HepG2 (cell line): ENCODE data around the gene PCNX1. TPM values are rescaled to one million over a fixed set of nuclear protein-coding genes. Genes with fewer than 3 reads are reported as not detected.

Experiments used
- ATAC-seq: fragments of 200-7000 bp; cut with Tn5 transposase; 3 replicates; pipeline ENCODE4 v1.9.1; 2020; ENCODE audit warnings: mild to moderate bottlenecking, moderate library complexity
- BruUV-seq: library from RNA; stranded (reverse); fragments of 400-500 nt; replicated peaks from 2 replicates; lab custom pipeline; 2021; lab: Mats Ljungman, UMichigan
- CTCF ChIA-PET: fragments of 300-600 bp; formaldehyde crosslinking; extraction: SDS; loops from one replicate; lab custom pipeline; 2021; ENCODE audit warnings: low total read pairs, inconsistent platforms, low intra/inter-chr PET ratio; lab: Yijun Ruan, JAX
- POLR2A ChIA-PET: fragments of 350-600 bp; sonication (Branson Sonifier 250); formaldehyde crosslinking; loops from one replicate; lab custom pipeline; 2020; ENCODE audit warnings: antibody characterized with exemption, inconsistent platforms; lab: Yijun Ruan, JAX
- DNase-seq: peaks from one replicate; pipeline ENCODE4 v3.0.0-alpha.2; 2015; ENCODE audit warnings: low spot score
- FAIRE-seq: peaks from 3 replicates; lab custom pipeline; 2011; peaks lifted over from hg19 to GRCh38; lab: Jason Lieb, UNC
- H2AFZ ChIP-seq: one replicate; pipeline ENCODE4 v1.6.1; 2011; ENCODE audit warnings: low read length, inconsistent platforms
- H3K27ac ChIP-seq: fragments of 300-600 bp; 3 replicates; pipeline ENCODE4 v1.8.0; 2011; ENCODE audit warnings: mixed run types, mild to moderate bottlenecking, mixed read lengths, low read length, inconsistent platforms; ENCODE audit not compliant: insufficient read depth; ENCODE audit errors: extremely low read length
- H3K27me3 ChIP-seq, 2 experiments: fragments of 200-600 bp in 1 of 2; 2 replicates in 1 of 2; 3 replicates in 1 of 2; pipeline versions ENCODE4 v1.6.0 to v1.8.0; 2011; ENCODE audit warnings: low read length in 2 of 2, mild to moderate bottlenecking in 2 of 2, moderate library complexity in 2 of 2, inconsistent platforms in 1 of 2; ENCODE audit not compliant: insufficient read depth in 2 of 2, control insufficient read depth in 1 of 2
- H3K36me3 ChIP-seq, 2 experiments: fragments of 200-600 bp in 1 of 2; replicated peaks in 1 of 2; 2 replicates in 1 of 2; 3 replicates in 1 of 2; pipeline versions ENCODE4 v1.5.1 to v1.8.0; 2011; ENCODE audit warnings: low read length in 2 of 2, inconsistent platforms in 1 of 2; ENCODE audit not compliant: insufficient read depth in 2 of 2, control insufficient read depth in 1 of 2
- H3K4me1 ChIP-seq: 2 replicates; pipeline ENCODE4 v1.5.1; 2012; ENCODE audit warnings: low read length, inconsistent platforms; ENCODE audit not compliant: insufficient read depth
- H3K4me2 ChIP-seq: 2 replicates; pipeline ENCODE4 v1.6.0; 2011; ENCODE audit warnings: low read depth, low read length, inconsistent platforms
- H3K4me3 ChIP-seq, 3 experiments: fragments of 200-600 bp in 1 of 3; sonication (generic), shearing (Covaris generic) in 1 of 3; replicated peaks in 1 of 3; 2 replicates each; pipeline ENCODE4 v1.5.1; 2011 to 2016; ENCODE audit warnings: low read length in 3 of 3, inconsistent platforms in 2 of 3, low read depth in 2 of 3, mild to moderate bottlenecking in 2 of 3, control low read depth in 1 of 3, mixed read lengths in 1 of 3; ENCODE audit not compliant: insufficient read depth in 1 of 3
- H3K79me2 ChIP-seq: one replicate; pipeline ENCODE4 v1.6.1; 2011; ENCODE audit warnings: low read length, inconsistent platforms; ENCODE audit not compliant: insufficient read depth
- H3K9ac ChIP-seq: 2 replicates; pipeline ENCODE4 v1.6.0; 2011; ENCODE audit warnings: mild to moderate bottlenecking, low read depth, low read length, inconsistent platforms; ENCODE audit not compliant: insufficient read depth
- H3K9me3 ChIP-seq: 2 replicates; pipeline ENCODE4 v1.5.1; 2012; ENCODE audit warnings: mild to moderate bottlenecking, low read length
- H4K20me1 ChIP-seq: 2 replicates; pipeline ENCODE4 v1.6.0; 2011; ENCODE audit warnings: inconsistent platforms, mild to moderate bottlenecking, low read length, moderate library complexity; ENCODE audit not compliant: insufficient read depth
- BCLAF1 ChIP-seq: fragments of 450-650 bp; IDR thresholded peaks from 2 replicates; pipeline ENCODE4 v1.6.1; 2017; ENCODE audit warnings: mild to moderate bottlenecking
- CC2D1A ChIP-seq: sonication (generic); formaldehyde crosslinking; IDR thresholded peaks from 2 replicates; pipeline ENCODE4 v1.8.1; 2023; ENCODE audit warnings: mild to moderate bottlenecking, missing genetic modification reagents
- MZF1 ChIP-seq: sonication (generic); formaldehyde crosslinking; IDR thresholded peaks from 2 replicates; pipeline ENCODE4 v1.8.1; 2023; ENCODE audit warnings: mild to moderate bottlenecking, missing genetic modification reagents, borderline replicate concordance
- TEF ChIP-seq: sonication (generic); formaldehyde crosslinking; IDR thresholded peaks from 2 replicates; pipeline ENCODE4 v1.5.0; 2020; ENCODE audit warnings: missing genetic modification reagents
- ZBTB39 ChIP-seq: sonication (generic); formaldehyde crosslinking; IDR thresholded peaks from 2 replicates; pipeline ENCODE4 v1.5.0; 2020; ENCODE audit warnings: missing genetic modification reagents
- ZBTB8A ChIP-seq: sonication (generic); formaldehyde crosslinking; IDR thresholded peaks from 2 replicates; pipeline ENCODE4 v1.4.0; 2020; ENCODE audit warnings: mild to moderate bottlenecking, low read depth, missing genetic modification reagents, borderline replicate concordance
- ZNF207 ChIP-seq: fragments of 450-650 bp; IDR thresholded peaks from 2 replicates; pipeline ENCODE4 v1.6.1; 2016; ENCODE audit warnings: antibody characterized with exemption, borderline replicate concordance
- ZNF275 ChIP-seq: sonication (generic); formaldehyde crosslinking; IDR thresholded peaks from 2 replicates; pipeline ENCODE4 v1.8.0; 2022; ENCODE audit warnings: missing genetic modification reagents, mild to moderate bottlenecking, inconsistent platforms, borderline replicate concordance
- ZNF547 ChIP-seq: sonication (generic); formaldehyde crosslinking; IDR thresholded peaks from 2 replicates; pipeline ENCODE4 v1.5.1; 2020; ENCODE audit warnings: mild to moderate bottlenecking, missing genetic modification reagents
- ZZZ3 ChIP-seq: sonication (generic); formaldehyde crosslinking; IDR thresholded peaks from 2 replicates; pipeline ENCODE4 v1.4.0; 2020; ENCODE audit warnings: missing genetic modification reagents, mild to moderate bottlenecking, borderline replicate concordance
- WGBS: methylation state at CpG from one replicate; pipeline ENCODE4 v1.1.6; 2017; ENCODE audit warnings: low lambda C conversion rate; 5-methylcytosine and 5-hydroxymethylcytosine counted together
- in situ Hi-C: cut with HindIII; loops from 2 replicates; pipeline ENCODE4 v1.10.0; 2017; ENCODE audit warnings: low pct_unique_long_range_greater_than_20kb; ENCODE audit not compliant: extremely low pct_ligation_motif_present
- intact Hi-C: fragments of 100-400 bp; cut with micrococcal nuclease; formaldehyde crosslinking; loops from one replicate; pipeline ENCODE4 v1.10.0; 2022; ENCODE audit not compliant: unreplicated experiment
- polyA plus RNA-seq, 8 experiments: library from polyadenylated mRNA; depleted of rRNA in 3 of 8; stranded (reverse) in 7 of 8; unstranded in 1 of 8; fragments of >200 nt; fragmentation: Illumina TruSeq in 4 of 8; extraction: Trizol in 4 of 8; gene quantifications; 2 replicates each; pipeline versions ENCODE4 v1.2.1 to v1.2.3, GENCODE V29; 2011 to 2016; ENCODE audit warnings: low read depth in 4 of 8, missing spikeins in 1 of 8, mixed read lengths in 1 of 8; ENCODE audit not compliant: insufficient read depth in 1 of 8
- total RNA-seq, 5 experiments: library from RNA; depleted of rRNA; stranded (reverse); fragments of >200 nt; fragmentation: Illumina TruSeq; extraction: Trizol; gene quantifications; 2 replicates each; pipeline ENCODE4 v1.2.3, GENCODE V29; 2016; ENCODE audit warnings: low read depth in 1 of 5

PCNX1 gene
- total and polyA plus RNA-seq, 2 of the 13 experiments (the other 11 are each of a cell fraction or from before 2014, with no cell fraction given): 24.9 to 30.3 TPM

- no peaks in the 10 kb centered on the region for H3K27me3 ChIP-seq
- CTCF ChIA-PET: no interaction called here
- H3K27ac ChIP-seq: no peak overlapping the region
- WGBS: 94% methylated on average over 1 of the region's 1 CpG
- POLR2A ChIA-PET: no interaction called here
- ATAC-seq: no peak
- no TSS peak for BruUV-seq
- in situ Hi-C loops: no loop called here
- H3K4me3 ChIP-seq: no peak overlapping the region
- H3K4me2 ChIP-seq: no peak overlapping the region
- DNase-seq: no peak
- H3K9ac ChIP-seq: no peak overlapping the region
- H2AFZ ChIP-seq: no peak overlapping the region
- no peaks in the 10 kb centered on the region for H4K20me1 ChIP-seq
- no peaks in the 10 kb centered on the region for H3K79me2 ChIP-seq
- H3K4me1 ChIP-seq: no peaks in the 10 kb centered on the region
- H3K9me3 ChIP-seq: no peaks in the 10 kb centered on the region
- intact Hi-C loops: no loop called here
- no peak for FAIRE-seq
- TF ChIP-seq ZBTB8A (CRISPR knock-in tag) (no peak), ZNF547 (CRISPR knock-in tag) (no peak), BCLAF1 (no peak), ZBTB39 (no peak), ZNF207 (no peak), ZNF275 (CRISPR knock-in tag) (no peak), CC2D1A (CRISPR knock-in tag) (no peak), ZZZ3 (CRISPR knock-in tag) (no peak), TEF (CRISPR knock-in tag) (no peak), MZF1 (CRISPR knock-in tag) (no peak)
- TF ChIP-seq, all 625 proteins: peak for 0
- no peaks in the 10 kb centered on the region for H3K36me3 ChIP-seq
Observed at GRCh38 chr14:70987041-70987440, 79.8 kb downstream of the PCNX1 start.
